H1 (cell line): ENCODE measurements around the gene TIMP4. TPM values are rescaled to one million over a fixed set of nuclear protein-coding genes. Genes with fewer than 3 reads are reported as not detected.

Experiments
- polyA plus RNA-seq, 7 experiments: library from polyadenylated mRNA; depleted of rRNA in 3 of 7; stranded (reverse) in 5 of 7; unstranded in 2 of 7; fragments of >200 nt in 5 of 7; fragments of 200-250 nt in 2 of 7; gene quantifications; 1 replicate in 5 of 7; 2 replicates in 1 of 7; 4 replicates in 1 of 7; pipeline versions ENCODE4 v1.2.1 to v1.2.3, GENCODE V29; 2011 to 2013; ENCODE audit warnings: missing spikeins in 2 of 7, mixed read lengths in 2 of 7
- total RNA-seq: library from RNA; stranded (reverse); fragmentation: NEBNext Ultra II Directional; extraction: Animal tissue kit (Norgen Biotek cat#: 25700); gene quantifications from 2 replicates; pipeline ENCODE4 v1.2.1, GENCODE V29; 2021
- TF ChIP-seq, protein P1 (sequence below): fragments of 300-600 bp; sonication (generic); IDR thresholded peaks from 2 replicates; pipeline ENCODE4 v1.7.1; 2012; ENCODE audit warnings: low read length, moderate library complexity, mild to moderate bottlenecking, inconsistent platforms; ENCODE audit not compliant: insufficient replicate concordance

TIMP4 gene
- total and polyA plus RNA-seq, 2 of the 8 experiments (the other 6 are each of a cell fraction or from before 2014, with no cell fraction given), result 5.1 to 8.7 TPM

- TF ChIP-seq, protein P1, sequence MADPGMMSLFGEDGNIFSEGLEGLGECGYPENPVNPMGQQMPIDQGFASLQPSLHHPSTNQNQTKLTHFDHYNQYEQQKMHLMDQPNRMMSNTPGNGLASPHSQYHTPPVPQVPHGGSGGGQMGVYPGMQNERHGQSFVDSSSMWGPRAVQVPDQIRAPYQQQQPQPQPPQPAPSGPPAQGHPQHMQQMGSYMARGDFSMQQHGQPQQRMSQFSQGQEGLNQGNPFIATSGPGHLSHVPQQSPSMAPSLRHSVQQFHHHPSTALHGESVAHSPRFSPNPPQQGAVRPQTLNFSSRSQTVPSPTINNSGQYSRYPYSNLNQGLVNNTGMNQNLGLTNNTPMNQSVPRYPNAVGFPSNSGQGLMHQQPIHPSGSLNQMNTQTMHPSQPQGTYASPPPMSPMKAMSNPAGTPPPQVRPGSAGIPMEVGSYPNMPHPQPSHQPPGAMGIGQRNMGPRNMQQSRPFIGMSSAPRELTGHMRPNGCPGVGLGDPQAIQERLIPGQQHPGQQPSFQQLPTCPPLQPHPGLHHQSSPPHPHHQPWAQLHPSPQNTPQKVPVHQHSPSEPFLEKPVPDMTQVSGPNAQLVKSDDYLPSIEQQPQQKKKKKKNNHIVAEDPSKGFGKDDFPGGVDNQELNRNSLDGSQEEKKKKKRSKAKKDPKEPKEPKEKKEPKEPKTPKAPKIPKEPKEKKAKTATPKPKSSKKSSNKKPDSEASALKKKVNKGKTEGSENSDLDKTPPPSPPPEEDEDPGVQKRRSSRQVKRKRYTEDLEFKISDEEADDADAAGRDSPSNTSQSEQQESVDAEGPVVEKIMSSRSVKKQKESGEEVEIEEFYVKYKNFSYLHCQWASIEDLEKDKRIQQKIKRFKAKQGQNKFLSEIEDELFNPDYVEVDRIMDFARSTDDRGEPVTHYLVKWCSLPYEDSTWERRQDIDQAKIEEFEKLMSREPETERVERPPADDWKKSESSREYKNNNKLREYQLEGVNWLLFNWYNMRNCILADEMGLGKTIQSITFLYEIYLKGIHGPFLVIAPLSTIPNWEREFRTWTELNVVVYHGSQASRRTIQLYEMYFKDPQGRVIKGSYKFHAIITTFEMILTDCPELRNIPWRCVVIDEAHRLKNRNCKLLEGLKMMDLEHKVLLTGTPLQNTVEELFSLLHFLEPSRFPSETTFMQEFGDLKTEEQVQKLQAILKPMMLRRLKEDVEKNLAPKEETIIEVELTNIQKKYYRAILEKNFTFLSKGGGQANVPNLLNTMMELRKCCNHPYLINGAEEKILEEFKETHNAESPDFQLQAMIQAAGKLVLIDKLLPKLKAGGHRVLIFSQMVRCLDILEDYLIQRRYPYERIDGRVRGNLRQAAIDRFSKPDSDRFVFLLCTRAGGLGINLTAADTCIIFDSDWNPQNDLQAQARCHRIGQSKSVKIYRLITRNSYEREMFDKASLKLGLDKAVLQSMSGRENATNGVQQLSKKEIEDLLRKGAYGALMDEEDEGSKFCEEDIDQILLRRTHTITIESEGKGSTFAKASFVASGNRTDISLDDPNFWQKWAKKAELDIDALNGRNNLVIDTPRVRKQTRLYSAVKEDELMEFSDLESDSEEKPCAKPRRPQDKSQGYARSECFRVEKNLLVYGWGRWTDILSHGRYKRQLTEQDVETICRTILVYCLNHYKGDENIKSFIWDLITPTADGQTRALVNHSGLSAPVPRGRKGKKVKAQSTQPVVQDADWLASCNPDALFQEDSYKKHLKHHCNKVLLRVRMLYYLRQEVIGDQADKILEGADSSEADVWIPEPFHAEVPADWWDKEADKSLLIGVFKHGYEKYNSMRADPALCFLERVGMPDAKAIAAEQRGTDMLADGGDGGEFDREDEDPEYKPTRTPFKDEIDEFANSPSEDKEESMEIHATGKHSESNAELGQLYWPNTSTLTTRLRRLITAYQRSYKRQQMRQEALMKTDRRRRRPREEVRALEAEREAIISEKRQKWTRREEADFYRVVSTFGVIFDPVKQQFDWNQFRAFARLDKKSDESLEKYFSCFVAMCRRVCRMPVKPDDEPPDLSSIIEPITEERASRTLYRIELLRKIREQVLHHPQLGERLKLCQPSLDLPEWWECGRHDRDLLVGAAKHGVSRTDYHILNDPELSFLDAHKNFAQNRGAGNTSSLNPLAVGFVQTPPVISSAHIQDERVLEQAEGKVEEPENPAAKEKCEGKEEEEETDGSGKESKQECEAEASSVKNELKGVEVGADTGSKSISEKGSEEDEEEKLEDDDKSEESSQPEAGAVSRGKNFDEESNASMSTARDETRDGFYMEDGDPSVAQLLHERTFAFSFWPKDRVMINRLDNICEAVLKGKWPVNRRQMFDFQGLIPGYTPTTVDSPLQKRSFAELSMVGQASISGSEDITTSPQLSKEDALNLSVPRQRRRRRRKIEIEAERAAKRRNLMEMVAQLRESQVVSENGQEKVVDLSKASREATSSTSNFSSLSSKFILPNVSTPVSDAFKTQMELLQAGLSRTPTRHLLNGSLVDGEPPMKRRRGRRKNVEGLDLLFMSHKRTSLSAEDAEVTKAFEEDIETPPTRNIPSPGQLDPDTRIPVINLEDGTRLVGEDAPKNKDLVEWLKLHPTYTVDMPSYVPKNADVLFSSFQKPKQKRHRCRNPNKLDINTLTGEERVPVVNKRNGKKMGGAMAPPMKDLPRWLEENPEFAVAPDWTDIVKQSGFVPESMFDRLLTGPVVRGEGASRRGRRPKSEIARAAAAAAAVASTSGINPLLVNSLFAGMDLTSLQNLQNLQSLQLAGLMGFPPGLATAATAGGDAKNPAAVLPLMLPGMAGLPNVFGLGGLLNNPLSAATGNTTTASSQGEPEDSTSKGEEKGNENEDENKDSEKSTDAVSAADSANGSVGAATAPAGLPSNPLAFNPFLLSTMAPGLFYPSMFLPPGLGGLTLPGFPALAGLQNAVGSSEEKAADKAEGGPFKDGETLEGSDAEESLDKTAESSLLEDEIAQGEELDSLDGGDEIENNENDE, result no peak
- TF ChIP-seq, all 59 proteins: peak for 0
Observed at GRCh38 chr3:12114251-12114650, 44.5 kb downstream of the TIMP4 start (continued).
